ENCODE measurements around the gene TGFBR3L.
"Not testable (repeated sequence)": the region's sequence is repeated elsewhere in the genome, so short reads cannot be mapped to it uniquely, and the experiment has no call there.

TGFBR3L gene

DNA sequence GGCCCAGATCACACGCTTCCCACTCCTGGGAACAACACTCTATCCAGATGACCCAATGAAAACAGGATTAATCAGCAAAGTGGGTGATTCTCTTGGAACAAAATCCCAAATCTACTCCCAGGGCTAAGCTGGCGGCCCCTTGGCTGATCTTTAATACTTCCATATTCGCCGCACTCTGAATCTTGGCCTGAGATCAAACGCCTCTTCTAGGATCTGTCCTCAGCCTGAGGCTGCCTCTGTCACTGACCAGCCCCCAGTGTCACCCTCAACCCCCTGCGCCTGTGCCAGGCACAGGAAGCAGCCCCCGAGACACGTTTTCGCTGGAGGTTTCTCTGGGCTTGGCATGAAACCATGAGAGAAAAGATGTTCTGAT, 13.7 kb downstream of the TGFBR3L start:
- DNase-seq (ENCODE audit: low read depth in 2 of 2) = no peak

DNA sequence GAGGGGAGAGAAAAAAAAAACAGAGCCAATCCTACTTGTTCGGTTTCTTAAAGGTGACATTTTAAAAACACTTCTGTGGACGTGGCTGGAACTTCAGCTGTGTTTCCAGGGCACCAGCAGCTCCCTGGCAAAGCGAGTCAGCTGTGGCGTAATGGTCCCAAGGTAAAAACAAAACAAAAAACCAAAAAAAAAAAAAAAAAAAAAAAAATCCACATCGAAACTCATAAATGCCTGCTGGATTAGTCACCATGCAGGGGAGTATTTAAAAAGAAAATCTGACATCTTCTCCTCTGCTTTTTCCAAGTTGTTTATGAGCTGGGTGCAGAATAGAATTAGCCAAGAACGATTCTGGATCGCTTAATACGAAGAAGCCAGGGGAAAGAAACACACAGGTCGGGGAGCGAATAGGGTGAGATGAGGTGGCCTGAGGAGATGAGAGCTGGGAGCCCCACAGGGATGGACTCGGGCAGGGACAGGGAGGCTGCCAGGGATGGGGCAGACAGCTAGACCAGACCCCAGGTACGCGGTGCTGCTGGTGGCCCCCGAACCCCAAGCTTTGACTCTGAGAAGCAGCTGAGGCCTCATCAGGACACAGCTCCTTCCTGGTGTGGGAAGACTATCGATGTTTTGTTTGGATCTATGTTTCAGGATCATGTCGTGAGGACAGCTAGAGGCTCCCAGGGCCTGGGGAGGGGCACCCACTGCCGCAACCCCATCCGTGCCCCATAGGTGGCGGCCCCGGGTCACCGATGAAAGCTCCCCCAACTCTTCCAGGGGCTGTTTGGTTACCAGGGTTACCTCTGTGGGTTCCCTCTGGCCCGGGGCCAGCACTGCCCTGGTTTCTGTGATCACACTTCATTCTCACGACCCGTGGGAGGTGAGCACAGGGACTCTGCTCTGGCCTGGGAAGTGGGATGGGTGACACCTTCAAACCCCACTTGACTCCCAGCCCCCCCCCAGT, 14.4 kb downstream of the TGFBR3L start:
- DNase-seq (ENCODE audit: low read depth in 2 of 2) = no peak

DNA sequence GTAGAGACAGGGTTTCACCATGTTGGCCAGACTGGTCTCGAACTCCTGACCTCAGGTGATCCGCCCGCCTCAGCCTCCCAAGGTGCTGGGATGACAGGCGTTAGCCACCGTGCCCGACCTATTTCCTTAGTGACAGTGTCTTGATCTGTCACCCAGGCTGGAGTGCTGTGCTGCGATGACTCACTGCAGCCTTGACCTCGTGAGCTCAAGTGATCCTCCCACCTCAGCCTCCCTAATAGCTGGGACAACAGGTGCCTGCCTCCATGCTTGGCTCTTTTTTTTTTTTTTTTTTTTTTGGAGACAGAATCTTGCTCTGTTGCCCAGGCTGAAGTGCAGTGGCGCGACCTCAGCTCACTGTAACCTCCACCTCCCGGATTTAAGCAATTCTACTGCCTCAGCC, 15.4 kb downstream of the TGFBR3L start:
- DNase-seq (ENCODE audit: low read depth in 2 of 2) = not testable (repeated sequence)

DNA sequence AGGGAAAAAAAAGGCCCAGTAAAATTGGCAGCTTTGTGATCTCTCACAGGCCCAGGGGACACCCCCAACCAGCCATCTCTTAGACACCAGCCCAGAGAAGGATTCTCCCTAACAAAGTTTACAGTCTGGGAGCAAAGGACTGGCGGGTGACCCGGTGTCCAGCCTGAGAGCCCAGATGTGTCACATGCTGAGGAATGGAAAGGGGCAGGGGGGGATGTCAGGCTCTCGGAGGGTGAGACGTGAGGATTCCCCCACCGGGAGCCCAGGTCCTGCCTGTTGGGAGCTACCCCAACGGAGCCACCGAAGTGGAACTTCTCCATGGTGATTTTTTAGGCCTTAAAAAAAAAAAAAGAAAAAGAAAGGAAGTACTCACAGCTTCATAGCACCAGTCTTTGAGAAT, 16.1 kb downstream of the TGFBR3L start:
- no peak for DNase-seq (ENCODE audit: low read depth in 2 of 2)

DNA sequence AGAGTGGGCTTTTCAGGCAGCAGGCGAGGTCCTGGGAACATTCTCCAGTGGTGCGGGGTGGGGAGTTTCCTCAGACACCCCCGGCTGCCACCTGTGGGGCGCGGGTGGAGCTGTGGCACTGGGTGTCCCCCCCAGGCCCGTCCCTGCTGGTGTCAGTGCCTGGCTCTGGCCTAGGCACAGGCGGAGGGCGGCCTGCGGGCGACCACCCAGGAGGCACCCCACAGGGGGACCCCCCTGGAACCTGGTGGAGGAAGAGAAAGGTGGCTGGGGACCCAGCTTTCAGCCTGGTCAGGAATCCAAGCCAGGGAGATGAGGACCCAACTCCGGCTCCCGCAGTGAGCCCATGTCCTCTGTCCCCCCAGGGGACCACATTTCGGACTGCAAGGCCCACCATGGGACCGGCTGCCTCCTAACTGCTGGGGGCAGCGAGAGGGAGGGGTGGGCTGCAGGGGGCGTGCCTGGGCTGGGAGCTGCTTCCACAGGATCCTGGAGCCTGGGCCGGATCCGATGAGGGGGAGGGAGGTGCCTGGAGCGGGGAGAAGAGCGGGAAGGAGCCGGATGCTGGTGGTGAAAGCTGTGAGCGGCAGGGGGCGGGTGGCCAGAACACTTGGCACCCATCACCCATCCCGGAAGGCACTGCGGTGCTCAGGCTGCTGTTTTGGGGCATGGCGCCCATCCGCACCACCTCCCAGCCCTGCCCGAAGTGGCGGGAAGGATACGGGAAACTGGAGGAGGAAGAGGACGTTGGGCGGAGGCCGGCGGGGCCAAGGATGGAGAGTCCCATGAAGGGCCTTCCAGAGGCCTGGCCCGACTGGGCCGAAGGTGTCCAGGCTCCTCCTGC, 16.8 kb downstream of the TGFBR3L start:
- no peak for DNase-seq (ENCODE audit: low read depth in 2 of 2)

DNA sequence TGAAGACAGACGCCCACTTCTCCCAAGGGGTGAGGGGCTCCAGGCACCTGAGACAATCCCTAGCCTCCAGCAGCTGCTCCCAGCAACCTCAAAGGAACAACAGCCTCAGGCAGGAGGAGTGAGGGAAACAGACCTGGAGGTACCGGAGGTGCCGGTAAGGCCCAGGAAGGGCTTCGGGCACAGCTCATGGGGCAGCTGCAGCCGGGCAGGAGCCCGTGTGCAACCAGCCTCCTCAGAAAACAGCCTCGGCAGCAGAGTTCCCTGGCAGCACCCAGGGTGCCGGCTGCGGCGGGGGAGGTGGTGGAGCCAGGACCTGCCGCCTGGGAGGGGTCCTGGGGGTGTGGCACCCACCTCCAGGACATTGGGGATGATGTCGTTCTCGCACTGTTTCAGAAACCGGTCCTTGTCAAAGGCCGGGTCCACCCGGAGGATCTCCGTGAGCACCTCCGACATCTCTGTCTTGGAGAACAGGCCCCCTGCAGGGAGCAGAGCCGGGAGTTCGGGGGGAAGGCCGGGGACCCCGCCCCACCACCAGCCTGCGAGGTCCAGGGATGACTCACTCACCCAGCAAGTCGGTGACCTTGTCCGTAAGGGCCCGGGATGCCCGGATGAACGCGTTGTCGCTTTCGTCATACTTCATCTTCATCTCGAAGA, 17.8 kb downstream of the TGFBR3L start:
- no peak for DNase-seq (ENCODE audit: low read depth in 2 of 2)

DNA sequence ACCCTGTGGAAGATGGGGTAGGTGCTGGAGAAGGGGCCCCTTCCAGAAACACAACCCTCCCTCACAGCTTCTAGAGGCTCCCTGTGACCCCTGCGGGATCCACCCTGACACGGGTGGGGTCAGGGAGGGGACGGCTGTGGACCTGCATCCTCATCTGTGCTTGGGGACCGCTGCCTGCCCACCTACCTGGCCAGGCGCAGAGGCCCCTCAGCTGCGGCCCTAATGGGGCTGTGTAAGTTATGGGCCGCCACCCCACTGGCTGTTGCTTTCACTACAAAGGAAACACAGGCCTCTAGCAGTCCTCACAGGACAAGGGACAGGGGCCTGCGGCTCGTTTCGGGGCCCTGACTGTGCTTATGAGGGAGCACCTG, 18.3 kb downstream of the TGFBR3L start:
- no peak for DNase-seq (ENCODE audit: low read depth in 2 of 2)

DNA sequence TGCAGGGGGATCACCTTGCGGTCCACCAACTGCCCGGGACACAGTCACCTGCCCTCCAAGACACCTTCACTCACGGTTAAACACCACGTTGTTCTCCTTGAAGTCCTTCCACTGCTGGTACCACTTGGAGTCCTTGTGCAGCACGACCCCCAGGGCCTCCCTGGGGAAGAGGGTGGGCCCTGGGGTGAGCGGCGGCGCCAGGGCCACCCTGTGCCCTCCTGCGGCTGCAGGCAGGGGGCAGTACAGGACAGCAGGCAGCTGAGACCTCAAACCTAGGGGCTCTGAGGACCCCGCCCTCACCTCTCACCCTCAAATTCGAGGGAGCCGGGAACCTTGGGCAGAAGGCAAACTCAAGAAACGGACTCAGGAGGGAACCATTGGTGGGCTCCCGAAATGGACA, 18.8 kb downstream of the TGFBR3L start:
- no peak for DNase-seq (ENCODE audit: low read depth in 2 of 2)

DNA sequence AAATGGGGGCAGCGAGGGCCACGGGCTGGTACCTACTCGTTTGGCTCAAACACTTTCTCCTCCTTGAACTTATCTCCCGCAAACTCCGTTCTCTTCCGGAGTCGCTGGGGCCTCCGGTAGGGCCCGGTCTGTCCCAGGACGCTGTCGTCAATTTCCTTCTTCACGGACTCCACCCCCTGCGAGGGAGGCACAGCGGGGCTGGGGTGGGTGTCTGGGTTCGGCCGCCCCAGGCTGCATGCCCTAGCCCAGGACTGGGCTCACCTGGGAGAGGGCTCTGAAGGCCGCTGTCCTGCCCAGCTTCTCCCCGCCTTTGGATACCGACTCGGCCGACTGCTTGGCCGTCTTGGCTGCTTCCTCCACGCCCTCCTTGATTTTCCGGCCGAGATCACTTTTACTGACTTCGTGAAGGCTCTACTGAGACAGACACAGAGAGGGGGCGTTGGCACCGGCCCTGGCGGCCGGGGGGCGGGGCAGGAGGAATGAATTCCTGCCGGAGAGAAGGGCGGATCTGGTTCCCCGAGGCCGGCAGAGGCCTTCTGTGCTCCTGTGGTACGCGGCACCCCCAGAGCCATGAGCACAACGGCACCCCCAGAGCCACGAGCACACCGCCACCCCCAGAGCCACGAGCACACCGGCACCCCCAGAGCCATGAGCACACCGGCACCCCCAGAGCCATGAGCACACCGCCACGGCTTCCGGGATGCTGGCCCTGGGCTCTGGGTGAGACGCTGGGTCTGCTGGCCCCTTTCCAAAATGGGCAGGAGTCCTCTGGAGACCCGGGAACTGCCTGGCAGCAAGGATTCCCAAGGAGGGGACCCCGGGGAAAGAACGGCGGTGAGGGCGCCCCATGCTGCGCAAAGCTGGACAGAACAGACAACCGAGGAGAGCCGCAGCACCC, 19.4 kb downstream of the TGFBR3L start:
- DNase-seq (ENCODE audit: low read depth in 2 of 2) = no peak

DNA sequence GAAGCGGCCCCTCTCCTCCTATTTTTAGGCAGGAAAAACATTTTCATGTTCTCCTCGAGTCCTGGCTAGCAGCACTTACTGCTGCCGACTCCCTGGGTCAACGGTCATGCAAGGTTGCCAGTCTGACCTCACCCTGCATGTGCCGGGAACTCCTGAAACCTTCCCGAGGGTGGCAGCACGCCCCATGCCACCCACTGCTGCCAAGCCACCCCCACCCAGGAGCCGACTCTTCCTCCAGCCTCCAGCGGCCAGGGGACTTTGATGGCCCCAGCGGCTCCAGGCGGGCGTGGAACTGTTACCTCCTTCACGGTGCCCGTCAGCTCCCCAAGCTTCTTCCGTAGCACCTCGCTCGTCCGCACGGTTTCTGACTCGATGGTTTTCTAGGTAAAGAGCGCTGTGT, 20.1 kb downstream of the TGFBR3L start:
- DNase-seq (ENCODE audit: low read depth in 2 of 2) = no peak

DNA sequence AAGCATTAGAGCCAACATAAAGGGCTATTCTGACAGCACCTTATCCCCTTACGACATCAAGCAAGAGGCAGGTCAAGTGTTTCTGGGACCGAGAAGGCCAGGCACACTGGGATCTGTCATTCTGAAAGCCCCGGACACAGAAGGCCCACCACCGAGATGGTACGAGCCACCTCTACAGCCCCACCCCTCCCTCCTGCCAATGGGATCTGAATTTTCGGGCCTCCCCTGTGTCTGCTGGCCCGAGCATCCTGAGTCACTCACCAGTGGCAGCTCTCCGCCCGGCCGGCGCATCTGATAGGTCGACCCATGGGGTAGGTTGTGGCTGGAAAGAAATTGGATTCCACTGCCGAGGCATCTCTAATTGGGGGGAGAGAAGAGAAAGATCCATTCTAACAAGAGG, 26.2 kb downstream of the TGFBR3L start:
- DNase-seq (ENCODE audit: low read depth in 2 of 2) = no peak

DNA sequence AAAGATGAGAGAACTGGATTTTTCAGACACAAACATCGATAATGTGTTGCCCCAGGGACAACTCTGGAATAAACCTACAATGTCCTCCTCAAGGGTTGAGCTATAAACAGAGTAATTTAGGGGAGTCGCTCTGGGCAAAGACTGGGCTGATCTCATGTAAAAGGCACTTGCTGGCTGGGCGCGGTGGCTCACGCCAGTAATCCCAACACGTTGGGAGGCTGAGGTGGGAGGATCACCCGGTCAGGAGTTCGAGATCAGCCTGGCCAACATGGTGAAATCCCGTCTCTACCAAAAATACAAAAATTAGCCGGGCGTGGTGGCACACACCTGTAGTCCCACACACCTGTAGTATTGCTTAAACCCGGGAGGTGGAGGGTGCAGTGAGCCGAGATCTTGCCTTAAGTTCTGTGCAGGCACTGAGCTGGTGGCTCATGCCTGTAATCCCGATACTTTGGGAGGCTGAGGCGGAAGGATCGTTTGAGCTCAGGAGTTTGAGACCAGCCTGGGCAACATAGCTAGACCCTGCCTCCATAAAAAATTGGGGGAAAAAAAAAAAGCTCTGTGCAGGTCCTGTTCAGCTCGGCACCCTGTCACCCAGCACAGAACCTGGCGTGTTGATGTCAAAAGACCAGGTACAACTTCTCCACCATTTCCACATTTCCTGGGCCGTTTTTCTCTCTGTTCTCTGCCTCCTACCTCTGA, 27.4 kb downstream of the TGFBR3L start:
- DNase-seq (ENCODE audit: low read depth in 2 of 2) = no peak

DNA sequence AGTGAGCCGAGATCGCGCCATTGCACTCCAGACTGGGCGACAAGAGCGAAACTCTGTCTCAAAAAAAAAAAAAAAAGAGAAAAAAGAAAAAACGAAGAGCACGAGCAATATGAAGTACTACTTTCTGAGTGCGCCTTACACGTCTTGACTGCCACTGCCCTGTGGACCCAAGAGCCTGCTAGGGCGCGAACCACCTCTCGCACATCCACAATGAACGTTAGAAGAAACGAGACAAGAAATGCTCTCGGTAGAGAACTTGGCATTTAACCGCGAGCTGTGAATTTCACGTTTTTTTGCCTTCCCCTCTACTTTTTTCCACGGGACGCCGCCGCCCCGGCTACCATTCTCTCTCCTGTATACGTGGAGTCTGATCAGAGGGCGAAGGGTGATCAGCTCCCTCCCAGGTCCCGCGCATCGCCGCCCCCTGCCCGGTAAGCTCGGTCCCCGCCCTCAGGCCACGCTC, 28.4 kb downstream of the TGFBR3L start:
- no peak for DNase-seq (ENCODE audit: low read depth in 2 of 2)

DNA sequence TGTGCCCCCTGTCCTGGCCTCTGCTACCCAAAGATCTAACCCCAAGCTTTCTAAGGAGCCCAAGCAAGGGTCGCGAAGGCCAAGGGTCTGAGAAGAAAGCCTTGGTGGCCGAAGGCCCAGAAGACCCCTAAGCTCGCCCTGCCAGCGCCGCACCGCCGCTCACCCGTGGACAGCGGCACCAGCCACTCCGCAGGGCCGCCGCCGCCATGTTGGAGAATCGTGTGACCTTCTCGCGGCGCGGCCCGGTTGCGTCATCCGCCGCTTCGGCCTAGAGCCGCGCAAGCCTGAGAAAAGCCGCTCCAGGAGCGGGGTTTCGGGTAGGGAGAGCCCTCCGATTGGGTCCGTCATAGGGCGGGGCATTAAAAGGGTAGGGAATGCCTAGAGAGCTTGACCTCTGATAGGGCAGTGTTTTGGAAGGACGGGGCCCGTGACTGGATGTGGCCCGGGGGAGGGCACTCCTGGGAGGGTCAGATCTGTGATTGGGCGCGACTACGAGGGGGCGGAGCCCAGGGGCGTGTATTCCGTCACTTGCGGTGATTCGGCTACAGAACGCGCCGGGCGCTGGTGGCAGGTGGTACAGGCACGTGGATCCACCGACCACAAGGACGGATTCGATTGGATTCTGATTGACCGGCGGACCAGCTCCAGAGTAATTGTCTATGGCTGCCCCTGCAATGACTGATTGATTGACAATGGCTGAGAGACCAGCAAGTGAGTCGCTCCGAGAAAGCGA, 29.0 kb downstream of the TGFBR3L start, which contains the start of gene TIMM44:
TSS of gene TIMM44 (minus strand) at position 223 of the 733 bp plus-strand sequence. CDS start at position 208, 15 bp downstream.
- DNase-seq (ENCODE audit: low read depth in 2 of 2) = peak; percentile 96 to 99

DNA sequence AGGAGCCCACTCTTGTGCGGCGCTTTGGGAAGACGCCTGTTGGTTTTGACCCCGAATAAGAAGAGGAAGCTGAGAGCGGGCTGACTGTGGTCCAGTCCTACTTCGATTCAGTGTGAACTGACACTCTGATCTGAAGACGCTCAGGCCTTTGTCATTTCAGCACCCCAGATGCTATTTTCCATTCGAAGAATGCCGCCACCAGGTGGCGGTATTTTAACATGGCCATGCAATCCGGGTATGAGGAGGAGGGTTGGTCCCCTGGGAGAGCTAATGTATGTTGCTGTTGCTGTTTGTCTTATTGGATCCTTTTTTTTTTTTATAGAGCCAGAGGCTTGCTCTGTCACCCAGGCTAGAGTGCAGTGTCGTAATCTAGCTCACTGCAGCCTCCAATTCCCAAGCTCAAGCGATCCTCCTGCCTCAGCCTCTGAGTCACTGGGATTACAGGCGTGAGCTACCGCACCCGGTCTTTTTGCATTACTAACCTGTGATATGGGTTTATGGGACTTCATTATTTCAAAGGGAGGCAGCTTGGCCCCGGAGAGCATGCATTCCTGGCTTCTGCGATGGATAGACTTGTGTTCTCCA, 29.6 kb downstream of the TGFBR3L start:
- peak; percentile 70 to 74 for DNase-seq (ENCODE audit: low read depth in 2 of 2)

DNA sequence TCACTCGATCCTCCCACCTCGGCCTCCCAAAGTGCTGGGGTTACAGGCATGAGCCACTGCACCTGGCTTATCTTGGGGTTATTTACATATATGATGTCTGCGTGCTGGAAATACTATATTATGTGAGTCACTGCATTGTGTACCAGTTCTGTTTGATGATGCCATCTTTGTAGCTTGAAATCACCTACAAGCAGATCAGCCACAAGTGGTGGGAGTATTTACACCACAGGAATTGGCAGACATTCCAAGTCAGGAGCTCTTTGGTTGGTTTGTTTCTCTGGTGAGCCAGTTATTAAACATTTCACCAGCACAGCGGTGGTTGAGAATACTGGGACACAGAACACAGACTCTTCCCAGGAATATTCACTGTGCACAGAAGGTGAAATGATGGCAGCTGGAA, 33.3 kb downstream of the TGFBR3L start:
- DNase-seq (ENCODE audit: low read depth in 2 of 2) = no peak

DNA sequence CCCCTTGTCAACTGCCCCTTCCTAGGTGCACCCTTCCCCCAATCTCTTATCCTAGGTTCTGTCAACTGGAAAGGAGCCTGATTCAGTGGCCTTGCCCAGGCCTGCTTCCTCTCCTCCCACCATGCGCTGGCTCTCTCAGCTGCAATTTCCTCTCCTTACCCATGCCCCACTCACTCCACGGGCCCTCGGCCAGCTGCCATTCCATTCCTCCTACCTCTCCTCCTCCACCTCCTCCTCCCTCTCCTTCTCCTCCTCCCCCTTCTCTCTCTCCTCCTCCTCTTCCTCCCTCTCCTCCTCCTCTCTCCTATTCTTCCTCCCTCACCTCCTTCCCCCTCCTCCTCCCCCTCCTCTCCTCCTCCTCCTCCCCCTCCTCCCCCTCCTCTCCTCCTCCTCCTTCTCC, 38.4 kb downstream of the TGFBR3L start:
- no peak for DNase-seq (ENCODE audit: low read depth in 2 of 2)

DNA sequence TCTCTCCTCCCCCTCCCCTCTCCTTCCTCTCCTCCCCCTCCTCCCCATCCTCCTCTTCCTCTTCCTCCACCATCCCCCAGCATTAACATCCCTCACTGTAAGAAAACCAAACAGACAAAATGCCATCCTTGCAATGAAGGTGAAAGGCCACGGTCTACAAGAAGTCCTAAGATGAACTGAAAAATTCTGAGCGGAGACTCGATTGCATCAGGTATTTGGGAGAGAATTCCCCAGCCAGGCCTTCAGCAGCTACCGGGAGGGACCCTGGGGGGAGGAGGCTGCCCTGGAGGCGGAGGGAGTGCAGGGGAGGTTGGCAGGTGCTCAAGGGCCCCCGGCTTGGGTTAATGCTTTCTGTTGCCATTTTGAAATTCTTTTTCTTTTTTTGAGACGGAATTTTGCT, 38.9 kb downstream of the TGFBR3L start:
- no peak for DNase-seq (ENCODE audit: low read depth in 2 of 2)

DNA sequence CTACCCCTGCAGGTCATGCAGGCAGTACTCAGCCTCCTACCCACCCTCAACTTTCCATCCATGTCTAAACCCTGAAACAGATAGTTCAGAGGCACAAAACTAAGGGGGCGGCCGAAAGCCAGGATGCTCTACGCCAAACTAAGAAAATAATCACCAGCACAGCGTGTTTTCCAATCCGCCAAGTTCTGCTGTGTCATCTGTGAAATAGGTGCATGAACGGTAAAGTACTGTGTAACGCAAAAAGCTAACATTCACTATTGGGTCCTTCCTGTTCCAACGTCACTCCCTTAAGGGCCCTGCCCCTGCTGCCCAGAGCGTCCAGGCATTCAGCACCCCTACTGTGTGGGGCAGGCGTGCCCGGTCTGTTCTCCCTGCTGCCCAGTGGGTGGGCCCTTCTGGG, 41.1 kb downstream of the TGFBR3L start:
- no peak for DNase-seq (ENCODE audit: low read depth in 2 of 2)

Data from activated CD8-positive, alpha-beta memory T cell treated with anti-CD3 and anti-CD28 coated beads for 4 hours (primary cell).